GM21825 (cell line): ENCODE measurements around the gene SAP25.
A peak's percentile ranks its signal among the peaks of the same experiment; 100 is the strongest.
"Not testable (repeated sequence)": the region's sequence is repeated elsewhere in the genome, so short reads cannot be mapped to it uniquely, and the experiment has no call there.

Experiments
- ATAC-seq: cut with Tn5 transposase; IDR thresholded peaks from one replicate; pipeline ENCODE4 v1.9.1; 2021; ENCODE audit warnings: mild to moderate bottlenecking, moderate library complexity; ENCODE audit not compliant: unreplicated experiment

SAP25 gene

DNA sequence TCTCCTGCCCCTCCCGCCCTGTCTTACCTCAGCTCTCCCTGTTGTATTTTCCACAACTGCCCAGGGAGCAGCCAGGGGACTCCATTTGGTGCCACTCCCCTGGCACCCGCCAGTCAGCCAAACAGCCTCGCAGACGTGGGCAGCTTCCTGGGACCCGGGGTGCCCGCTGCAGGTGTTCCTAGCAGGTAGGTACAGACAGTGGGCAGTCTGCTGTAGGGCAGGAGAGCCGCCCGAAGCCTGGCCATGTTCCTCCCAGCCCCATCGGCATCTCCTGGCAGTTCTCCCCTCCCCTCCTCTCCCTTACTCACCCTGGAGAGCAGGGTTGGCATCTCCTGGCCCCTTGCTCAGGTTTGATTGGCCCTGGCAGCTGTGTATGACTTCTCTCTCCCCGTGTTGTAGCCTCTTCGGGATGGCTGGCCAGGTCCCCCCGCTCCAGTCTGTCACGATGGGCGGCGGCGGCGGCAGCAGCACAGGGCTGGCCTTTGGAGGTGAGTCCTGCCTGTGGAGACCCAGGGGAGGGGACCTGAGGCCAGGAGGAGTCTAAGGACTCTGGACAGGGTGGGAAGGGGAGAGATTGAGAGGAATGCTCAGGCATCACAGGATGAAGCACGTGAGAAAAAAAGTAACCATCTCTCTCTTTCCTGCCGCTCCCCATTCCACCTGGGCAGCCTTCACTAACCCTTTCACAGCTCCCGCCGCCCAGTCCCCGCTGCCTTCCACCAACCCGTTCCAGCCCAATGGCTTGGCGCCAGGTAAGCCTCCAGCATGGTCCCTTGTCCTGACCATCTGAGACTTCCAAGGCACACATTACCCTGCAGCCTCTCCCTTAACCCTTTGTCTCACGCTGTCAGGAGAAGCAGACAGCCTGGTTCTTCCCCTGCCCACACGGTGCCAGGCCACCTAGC, 11.3 kb downstream of the SAP25 start:
- no peak for ATAC-seq

DNA sequence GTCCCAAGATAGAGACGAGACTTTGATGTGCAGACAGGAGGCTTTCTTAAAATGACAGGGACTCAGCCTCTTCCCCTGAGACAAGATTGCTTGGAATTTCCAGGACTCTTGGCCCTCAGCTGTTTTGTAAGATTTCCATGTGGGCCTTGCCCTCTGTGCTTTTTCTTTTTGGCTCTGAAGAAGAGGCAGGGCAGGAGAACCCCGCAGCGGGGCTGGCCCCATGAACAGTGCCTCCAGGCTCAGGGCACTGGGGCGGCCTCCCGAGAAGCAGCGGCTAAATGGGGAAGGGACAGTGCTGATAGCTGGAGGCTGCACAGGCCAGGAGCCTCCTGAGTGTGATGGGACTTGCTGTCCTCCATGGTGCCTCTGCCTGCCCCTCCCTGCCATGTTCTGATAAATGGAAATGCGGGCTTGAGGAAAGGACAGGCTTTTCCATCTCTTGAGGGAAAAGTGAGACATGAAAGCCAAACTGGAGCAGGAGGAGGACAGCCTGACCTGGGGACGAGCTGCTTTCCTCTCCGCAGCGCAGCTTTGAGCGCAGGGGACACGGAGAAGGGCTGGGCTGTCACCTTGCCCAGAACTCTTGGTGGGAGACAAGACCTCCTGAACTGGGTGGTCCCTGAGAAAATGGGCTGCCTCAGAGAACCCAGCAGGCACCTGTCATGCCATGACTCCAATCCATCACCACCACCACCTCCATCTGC, 12.1 kb downstream of the SAP25 start:
- ATAC-seq, result no peak

DNA sequence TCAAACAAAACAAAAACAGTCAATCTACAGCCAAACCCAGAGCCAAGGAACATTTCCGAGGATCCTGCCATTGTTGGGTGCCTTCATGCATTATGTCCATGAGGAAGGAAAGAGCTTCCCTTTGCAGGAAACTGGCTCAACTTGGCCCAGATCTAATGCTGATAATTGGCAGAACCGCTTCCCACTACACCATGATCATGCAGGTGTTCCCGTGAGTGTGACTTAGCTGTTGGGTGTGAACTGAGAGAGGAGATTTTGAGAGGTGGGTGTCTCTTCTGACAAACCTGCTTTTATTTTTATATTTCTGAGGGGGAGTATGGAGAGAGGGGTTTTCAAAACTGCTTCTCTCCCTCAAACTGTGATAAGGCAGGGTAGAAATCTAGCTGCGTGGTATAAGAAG, 14.6 kb downstream of the SAP25 start:
- ATAC-seq, result no peak

DNA sequence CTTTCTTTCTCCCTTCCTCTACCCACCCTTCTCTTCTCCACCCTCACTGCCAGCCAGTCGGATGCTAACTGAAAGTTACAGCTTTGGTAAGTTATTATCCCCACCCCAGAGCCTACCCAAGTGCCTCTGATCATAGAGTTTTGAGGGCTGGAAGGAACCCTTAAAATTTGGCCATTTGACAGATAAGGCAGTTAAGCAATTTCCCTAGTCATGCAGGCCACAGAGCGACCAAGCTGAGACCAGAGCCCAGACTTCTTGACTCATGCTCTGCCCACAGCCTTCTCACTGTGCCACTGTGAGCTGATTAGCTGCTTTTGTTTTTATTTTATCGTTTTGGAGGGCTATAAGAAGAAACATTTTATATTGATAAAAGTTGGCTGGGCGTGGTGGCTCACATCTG, 17.2 kb downstream of the SAP25 start:
- no peak for ATAC-seq

DNA sequence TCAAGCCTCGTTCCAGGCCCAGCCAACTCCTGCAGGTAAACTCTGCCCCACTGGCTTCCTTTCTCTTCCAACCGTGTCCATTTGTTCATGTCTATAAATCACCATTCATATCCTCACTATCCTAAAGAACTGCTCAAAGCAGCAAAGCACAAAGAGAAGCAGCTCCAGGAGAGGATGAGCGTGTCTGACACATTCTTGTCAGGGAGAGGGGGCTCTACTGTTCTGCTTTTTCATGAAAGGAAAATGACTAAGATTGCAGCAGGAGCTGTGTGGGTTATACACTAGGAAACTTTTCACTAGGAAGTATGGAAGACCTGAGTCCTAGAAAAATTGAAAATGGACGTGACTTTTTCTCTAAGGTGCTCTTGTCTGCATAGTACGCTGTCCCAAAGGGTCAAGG, 18.0 kb downstream of the SAP25 start:
- ATAC-seq, result no peak

DNA sequence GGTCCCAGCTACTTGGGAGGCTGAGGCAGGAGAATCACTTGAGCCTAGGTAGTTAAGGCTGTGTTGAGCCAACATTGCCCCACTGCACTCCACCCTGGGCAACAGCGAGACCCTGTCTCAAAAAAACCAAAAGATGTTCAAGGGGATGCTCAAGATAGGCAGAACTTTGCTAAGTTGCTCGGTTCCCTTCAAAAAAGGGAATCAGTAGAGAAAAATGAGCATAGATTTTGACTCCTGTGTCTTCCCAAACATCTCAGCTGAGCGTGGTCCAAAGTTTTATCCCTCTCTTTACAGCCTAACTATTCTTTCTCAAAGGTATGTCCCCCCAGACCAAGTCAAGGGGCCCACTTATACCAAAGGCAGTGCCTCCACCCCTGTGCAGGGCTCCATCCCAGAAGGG, 20.7 kb downstream of the SAP25 start:
- ATAC-seq, result no peak

DNA sequence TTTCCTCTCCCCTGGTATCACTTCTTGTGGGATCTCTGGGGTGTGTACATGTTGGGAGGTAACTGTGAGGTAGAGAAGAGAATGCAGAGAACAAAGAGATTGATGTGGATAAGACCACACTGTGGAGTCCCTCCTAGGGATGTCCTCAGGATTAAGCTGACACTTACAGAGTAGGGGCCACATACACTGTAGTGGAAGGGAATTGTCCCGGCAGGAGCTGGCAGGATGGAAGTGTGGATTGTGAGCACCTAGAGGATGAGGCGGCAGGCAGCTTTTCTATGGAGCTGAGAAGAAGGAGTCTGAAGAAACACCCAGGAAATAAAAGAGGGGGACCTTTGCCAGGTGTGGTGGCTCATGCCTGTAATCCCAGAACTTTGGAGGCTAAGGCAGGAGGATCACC, 21.2 kb downstream of the SAP25 start:
- no peak for ATAC-seq

DNA sequence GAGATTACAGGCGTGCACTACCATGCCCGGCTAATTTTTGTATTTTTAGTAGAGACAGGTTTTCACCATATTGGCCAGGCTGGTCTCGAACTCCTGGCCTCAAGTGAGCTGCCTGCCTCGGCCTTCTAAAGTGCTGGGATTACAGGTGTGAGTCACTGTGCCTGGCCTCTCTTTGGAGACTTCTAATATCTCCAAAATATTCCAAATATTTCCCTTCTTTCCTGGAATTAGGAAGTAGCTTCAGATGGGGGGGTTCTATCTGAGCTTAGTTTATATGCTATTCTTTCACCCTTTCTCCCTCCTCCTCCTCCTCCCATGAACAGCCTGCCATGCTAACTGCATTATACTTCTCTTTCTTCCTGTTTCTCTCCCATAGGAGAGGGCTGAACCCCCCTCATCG, 25.3 kb downstream of the SAP25 start:
- not testable (repeated sequence) for ATAC-seq

DNA sequence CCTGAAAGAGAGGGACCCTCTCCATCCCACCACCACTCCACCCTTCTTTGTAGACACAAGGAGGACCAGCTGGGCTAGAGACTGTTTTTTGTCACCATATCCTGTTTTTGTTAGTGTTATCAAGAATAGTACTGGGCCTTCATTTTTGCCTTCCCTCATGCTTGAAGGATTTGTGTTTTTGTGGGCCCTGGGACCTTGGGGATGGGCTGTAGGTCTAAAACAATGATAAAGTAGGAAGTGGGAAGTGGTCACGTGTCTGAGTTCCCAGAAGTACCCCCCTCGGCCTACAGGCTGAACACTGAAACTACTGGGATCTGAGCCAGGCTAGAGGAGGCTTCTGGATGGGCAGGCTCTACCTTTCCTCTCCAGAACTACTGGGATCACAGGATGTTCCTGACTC, 25.8 kb downstream of the SAP25 start:
- no peak for ATAC-seq

DNA sequence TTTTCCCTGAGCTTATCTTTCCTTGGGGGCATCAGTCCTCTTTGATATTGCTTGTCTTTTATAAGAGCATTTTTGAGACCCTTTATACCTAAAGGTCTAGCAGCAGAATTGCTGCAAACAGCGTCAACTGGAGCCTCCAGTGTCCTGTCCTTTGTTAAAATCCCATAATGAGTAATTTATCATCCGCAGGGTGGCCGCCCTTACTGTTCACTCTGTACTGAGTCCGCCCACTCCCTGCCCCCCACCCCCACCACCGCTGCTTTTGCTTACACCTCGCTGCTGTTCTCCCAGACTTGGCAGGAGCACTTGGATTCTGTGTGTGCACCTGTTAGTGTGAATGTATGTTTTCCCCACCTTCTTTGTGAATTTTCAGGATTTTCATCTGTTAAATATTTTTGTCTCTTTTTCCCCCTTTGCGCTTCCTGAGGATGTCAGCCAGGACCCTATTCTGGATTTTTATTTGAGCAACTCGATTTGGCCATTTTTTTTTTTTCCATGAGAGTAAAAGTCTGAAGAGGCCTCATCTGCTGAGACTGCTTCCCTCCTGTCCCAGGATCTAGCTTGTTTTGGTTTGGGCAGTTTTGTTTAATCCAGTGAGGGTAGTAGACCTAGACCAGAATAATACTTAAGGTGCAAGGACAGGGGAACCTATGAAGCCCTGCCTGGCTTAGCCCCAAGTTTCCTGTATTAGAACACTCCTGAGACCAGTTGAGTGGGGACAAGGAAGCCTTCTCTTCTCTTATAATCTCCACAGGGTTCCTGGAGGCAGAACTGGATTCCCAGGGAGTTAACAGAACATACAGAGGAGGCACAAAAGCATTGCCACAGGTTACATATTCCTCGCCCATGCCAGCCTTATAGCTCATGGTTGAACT, 26.5 kb downstream of the SAP25 start:
- ATAC-seq, result no peak

DNA sequence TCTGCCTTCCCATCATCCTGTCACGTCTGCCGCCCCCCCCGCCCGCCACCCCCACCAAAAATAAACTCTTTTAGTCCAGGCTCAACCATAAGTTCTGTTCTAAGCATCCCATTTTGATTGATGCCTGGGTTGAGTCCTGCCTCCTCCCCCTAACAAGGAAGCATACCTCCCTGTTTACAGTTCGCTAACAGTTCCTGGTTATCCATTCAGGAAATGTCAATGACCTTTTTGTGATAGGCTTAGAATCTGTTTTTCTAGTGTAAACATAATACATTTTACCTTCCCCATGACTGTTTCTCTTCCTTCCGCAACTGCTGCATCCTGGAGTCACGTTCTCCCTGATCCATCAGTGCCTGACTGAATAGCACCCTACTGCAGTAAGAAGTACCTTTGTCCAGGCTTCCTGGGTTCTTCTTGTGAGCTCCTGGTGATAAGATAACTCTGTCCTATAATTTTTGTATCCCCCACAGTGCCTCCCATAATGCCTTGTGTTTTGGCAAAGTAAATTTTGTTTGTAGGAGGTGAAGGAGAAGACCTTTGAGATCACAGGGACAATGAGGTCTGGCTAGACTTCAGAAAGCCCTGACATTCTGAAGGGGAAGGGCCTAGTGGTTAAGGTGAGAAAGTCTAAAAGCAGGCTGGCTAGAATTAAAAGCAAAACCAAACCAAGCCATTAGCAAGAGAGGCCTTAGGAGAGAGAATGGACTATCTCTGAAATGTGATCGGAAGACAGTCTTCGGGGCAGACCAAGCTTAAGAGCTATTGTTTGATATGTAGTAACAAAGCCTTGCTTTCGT, 27.4 kb downstream of the SAP25 start:
- peak; percentile 32 for ATAC-seq

DNA sequence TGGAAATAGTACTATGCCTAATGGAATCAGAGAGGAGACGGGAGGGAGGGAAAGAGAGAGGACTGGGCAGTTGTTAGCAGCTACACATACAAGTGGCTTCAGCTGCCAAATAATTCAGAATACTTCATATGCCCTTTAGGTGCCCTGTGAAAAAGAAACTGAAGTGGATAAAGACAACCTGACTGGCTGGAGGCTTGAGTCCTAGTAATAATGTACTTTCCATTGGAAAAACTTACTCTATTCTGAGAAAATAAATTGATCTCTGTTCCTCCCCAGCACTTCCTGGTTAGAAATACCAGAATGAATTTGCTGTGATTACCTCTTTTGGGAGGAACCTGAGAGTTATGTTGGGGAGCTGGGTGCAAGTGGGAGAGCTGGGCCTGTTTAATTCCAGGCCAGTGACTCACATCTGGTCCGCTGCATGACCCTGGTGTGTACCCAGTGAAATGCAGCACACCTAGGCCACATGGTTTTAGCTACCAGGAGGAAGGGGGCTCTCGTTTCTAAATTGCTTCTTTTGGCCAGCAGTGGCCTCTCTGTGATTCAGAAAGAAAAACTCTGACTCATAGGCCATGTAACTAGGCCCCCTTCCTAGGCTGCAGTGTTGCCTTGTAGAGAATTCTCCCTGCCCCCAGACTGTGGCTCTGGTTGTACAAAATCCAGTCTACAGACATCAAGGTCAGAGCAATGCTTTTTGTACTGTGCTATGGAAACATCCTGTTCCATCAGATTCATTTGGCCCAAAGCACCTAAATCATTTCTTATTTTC, 28.2 kb downstream of the SAP25 start:
- peak; percentile 45 for ATAC-seq

DNA sequence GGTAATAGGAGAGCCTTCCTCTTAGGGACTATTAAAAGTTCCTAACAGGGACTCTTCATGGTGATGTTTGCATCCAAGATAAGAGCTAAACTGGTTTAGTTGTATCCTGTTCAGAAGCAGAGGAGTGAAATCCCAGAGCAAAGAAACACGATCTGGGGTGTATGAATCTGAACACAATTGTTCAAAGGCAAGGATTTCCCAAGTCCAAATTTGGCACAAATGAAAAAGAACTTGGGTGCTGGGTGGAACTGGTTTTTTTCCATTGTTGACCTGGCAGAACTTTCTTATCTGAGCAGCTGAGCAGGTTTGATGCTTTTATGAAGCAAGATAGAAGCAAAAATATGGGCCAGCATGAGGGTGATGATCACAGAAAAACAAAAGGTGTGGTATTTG, 28.7 kb downstream of the SAP25 start:
- no peak for ATAC-seq

DNA sequence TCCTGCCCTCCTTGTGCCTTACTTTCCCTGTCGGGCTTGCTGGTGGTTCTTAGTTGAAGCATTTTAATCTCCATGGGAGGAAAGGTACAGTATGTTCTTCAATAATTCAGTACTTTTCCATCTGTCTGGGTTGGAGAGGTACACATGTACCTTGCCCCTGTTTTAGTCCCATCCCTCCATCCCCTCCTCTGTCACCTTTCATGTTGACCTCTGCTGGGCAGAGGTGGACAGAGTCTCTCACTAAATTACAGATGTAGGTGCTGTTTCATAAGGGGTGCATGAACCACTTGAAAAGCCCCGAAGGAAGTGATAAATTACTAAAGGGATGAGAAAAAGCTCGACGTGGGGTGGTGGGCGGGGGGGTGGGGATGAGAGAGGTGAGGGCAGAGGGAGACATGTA, 29.3 kb downstream of the SAP25 start:
- no peak for ATAC-seq

DNA sequence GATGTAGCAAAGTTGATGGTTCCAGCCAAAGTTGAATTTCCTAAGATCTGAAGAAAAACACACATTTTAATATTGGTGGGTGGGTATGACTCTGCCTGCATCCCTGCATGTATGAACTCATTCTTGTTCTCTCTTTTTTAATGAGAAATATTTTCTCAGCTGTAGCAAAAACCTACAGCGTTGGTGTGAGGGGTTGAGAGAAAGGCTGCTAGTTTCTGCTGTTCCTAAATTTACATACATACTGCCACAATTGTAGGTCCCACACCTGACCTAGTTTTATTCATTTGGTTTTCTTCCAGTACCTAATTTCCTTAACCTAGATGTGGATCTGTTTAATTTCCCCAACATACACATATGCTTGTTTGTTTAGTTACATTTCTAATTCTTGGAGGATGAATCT, 30.1 kb downstream of the SAP25 start:
- ATAC-seq, result no peak

DNA sequence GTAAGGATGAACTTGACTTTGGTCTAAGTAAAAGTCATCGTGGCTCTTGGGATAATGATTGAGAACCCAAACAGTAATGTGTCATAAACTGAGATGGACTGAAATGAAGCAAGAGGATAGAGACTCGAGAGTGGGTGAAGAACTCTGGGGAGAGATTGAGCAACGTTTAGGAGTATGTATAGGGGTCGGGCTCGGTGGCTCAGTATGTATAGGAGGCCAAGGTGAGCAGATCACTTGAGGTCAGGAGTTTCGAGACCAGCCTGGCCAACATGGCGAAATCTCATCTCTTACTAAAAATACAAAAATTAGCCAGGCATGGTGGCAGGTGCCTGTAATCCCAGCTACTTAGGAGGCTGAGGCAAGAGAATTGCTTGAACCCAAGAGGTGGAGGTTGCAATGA, 32.4 kb downstream of the SAP25 start:
- ATAC-seq, result not testable (repeated sequence)

DNA sequence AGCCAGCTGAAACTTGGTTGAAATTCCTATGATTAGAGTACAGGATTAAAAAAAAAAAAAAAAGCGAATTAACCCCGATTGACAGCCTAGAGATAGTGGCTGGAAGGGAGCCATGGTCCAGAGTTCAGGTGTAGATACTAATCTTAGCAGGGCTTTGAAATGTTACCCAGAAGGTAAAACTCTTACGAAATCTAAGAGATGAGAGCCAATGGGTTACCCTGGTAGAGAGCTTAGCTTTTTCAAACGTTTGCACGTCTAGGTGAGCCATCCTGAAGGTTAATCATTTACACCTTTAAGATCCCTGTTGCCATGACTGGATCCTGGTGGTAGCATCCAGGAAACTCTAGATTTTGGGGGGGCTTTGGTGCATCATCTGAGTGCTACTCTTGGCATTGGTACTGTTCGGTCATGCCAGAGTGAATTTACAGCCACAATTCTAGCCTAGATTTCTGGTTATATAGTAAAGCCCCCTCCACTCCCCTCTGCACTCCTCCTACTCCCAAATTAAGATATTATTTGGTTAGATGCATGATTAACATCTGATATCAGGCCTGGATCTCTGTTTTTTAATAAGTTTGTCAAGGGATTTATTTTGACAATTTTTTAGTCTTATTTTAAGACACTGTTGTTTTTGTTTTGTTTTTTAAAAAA, 33.5 kb downstream of the SAP25 start:
- no peak for ATAC-seq

DNA sequence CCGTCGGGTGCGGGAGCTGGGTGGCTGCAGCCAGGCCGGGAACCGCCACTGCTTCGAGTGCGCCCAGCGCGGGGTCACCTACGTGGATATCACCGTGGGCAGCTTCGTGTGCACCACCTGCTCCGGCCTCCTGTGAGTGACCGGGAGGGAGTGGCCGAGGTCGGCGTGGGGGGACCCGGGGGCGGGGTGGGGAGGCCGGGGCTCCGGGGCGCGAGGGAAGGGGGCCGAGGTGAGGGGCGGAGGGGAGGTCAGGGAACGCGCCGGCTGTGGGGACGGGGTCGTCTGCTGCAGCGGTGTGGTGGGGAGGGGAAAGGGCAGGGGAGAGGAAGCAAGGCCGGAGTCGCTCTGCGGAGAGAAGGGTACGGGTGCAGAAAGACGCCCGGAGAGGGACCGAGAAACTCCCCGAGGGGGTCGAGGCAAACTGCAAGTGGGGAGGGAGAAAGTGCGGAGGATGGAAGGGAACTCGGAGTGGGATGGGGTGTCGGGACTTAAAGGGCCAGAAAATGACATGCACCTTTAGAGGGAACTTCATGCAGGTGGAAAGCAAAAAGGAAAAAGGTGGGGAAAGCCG, 34.2 kb downstream of the SAP25 start:
- ATAC-seq, result no peak
